PFSK-1 (cell line): ENCODE data around the gene KIRREL3.

ENCODE experiments used
- FOXP2 ChIP-seq: optimal IDR thresholded peaks from 2 replicates; pipeline ENCODE3; 2011; ENCODE audit warnings: borderline replicate concordance, control low read depth, inconsistent platforms; ENCODE audit not compliant: insufficient read depth; ENCODE audit errors: extremely low read length, extremely low read depth
- POLR2AphosphoS5 ChIP-seq: IDR thresholded peaks from 2 replicates; pipeline ENCODE4 v1.6.1; 2012; ENCODE audit warnings: low read depth, mild to moderate bottlenecking, control low read depth, low read length, moderate library complexity
- SIN3A ChIP-seq: IDR thresholded peaks from 2 replicates; pipeline ENCODE4 v1.6.1; 2012; ENCODE audit warnings: mild to moderate bottlenecking, low read length, moderate library complexity, borderline replicate concordance; ENCODE audit not compliant: insufficient read depth
- TAF1 ChIP-seq: IDR thresholded peaks from 2 replicates; pipeline ENCODE4 v1.6.1; 2012; ENCODE audit warnings: low read length, control low read depth, borderline replicate concordance; ENCODE audit not compliant: insufficient read depth
- TF ChIP-seq, protein P1 (sequence below), 2 experiments: IDR thresholded peaks; 2 replicates each; pipeline versions ENCODE4 v1.6.1 to v1.8.0; 2011 to 2012; ENCODE audit warnings: low read depth in 2 of 2, low read length in 2 of 2, control low read depth in 1 of 2, inconsistent platforms in 1 of 2, mild to moderate bottlenecking in 1 of 2, moderate library complexity in 1 of 2; ENCODE audit not compliant: insufficient read depth in 1 of 2

KIRREL3 gene

DNA sequence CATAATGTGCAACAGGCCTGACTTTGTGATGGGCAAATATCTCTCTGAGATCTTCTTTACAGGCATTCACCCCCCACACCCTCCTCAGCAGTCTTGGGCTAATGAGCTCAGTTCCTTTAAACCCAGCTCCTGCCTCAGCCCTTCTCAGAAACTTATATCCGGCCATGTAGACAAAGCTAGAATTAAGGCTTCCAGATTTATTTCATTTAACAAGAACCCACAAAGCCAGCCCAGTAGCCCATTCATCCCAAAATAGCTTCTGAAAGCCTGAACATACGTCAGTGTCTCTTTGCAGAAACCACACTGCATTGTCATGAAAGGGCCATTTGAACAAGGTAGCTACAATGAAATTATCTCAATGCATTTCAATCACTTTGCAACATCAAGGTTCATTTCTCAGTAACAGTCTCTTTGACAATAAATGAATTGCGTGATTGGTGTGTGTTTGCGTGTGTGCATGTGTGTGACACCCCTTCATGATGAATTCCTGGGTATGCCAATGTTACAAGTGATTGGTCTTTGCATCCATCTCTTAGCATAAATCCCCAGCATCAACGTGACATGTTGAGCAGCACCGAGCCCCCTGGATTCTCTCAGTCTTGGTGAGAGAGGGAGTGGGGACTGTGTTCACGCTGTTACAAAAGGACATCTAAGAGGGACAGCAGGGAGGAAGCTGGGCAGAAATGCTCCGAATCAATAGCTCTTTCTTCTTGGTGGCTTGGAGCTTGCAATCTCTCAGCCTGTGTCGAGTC, 299.6 kb downstream of the KIRREL3 start:
- no peak for TF ChIP-seq TAF1
- TF ChIP-seq, protein P1, sequence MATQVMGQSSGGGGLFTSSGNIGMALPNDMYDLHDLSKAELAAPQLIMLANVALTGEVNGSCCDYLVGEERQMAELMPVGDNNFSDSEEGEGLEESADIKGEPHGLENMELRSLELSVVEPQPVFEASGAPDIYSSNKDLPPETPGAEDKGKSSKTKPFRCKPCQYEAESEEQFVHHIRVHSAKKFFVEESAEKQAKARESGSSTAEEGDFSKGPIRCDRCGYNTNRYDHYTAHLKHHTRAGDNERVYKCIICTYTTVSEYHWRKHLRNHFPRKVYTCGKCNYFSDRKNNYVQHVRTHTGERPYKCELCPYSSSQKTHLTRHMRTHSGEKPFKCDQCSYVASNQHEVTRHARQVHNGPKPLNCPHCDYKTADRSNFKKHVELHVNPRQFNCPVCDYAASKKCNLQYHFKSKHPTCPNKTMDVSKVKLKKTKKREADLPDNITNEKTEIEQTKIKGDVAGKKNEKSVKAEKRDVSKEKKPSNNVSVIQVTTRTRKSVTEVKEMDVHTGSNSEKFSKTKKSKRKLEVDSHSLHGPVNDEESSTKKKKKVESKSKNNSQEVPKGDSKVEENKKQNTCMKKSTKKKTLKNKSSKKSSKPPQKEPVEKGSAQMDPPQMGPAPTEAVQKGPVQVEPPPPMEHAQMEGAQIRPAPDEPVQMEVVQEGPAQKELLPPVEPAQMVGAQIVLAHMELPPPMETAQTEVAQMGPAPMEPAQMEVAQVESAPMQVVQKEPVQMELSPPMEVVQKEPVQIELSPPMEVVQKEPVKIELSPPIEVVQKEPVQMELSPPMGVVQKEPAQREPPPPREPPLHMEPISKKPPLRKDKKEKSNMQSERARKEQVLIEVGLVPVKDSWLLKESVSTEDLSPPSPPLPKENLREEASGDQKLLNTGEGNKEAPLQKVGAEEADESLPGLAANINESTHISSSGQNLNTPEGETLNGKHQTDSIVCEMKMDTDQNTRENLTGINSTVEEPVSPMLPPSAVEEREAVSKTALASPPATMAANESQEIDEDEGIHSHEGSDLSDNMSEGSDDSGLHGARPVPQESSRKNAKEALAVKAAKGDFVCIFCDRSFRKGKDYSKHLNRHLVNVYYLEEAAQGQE (IDR thresholded peaks at IDR 0.05; ENCODE audit: insufficient read depth in 1 of 2, low read depth in 2 of 2, low read length in 2 of 2) = peak in 1 of 2 experiments; percentile 34; a peak in 1 of 4 replicates

DNA sequence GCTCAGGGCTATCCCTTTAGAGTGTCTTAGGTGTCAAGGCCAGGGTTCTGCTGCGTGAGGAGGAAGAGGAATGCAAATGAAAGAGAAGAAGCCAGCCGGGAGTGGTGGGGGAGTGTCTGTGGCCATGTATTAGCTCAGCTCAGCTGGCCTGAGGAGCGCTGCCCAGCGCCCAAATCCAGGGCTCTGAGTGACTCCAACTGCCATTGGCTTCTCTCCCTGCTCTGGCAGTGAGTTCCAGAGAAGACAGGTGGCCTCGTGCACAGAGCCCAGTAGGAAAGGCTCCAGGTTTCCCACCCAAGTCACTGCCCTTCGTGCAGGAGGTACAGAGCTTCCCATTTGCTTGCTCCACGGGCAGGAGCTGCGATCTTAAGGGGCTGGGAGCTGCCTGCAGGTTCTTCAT, 302.0 kb downstream of the KIRREL3 start:
- no peak for TF ChIP-seq TAF1
- no peak for TF ChIP-seq POLR2AphosphoS5
- TF ChIP-seq, protein P1 (IDR thresholded peaks at IDR 0.05; ENCODE audit: insufficient read depth in 1 of 2, low read depth in 2 of 2, low read length in 2 of 2) = no peak
- TF ChIP-seq SIN3A = no peak
- TF ChIP-seq FOXP2 = no peak

DNA sequence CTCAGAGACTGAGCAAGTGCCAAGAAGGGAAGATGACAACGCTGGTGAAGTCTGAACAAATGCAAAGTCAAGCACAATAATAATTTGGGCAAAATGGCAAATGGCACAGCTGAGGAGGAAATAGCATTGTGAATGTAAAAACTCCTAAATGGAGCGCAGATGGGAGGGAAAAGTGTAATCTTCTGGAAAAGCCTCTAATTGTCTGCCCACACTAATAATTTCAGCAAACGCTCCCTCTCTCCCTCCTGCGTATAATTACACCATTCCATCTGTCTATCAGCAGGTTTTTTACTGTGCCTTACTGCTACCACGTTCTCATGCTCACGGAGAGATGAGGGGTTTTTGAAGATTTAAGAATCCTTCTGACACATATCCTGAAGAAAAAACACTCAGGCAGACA, 302.6 kb downstream of the KIRREL3 start:
- TF ChIP-seq TAF1 = no peak
- no peak for TF ChIP-seq FOXP2
- TF ChIP-seq, protein P1 (IDR thresholded peaks at IDR 0.05; ENCODE audit: insufficient read depth in 1 of 2, low read depth in 2 of 2, low read length in 2 of 2) = no peak
- TF ChIP-seq POLR2AphosphoS5 = no peak
- TF ChIP-seq SIN3A = no peak

DNA sequence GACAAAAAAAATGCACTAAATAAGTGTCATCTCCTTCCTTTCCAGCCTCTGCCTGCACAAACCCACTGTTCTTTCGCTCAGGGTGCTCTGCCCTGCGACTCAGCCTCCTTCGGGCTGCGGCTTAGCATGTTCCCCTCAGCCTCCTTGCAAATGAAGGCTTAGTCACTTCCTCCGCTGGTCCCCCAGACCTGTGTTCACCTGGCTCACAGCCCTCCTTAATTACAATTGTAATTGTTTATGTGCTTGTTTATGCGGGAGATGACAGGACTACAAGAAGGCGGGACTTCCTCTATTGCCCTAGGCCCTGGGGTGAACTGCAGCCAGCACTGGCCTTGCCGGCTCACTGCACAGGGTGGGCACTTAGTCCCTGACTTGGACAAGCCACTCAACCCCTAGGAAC, 303.6 kb downstream of the KIRREL3 start:
- TF ChIP-seq SIN3A (no peak), POLR2AphosphoS5 (no peak), TAF1 (no peak), FOXP2 (no peak)
- TF ChIP-seq, protein P1 (IDR thresholded peaks at IDR 0.05; ENCODE audit: insufficient read depth in 1 of 2, low read depth in 2 of 2, low read length in 2 of 2) = no peak

DNA sequence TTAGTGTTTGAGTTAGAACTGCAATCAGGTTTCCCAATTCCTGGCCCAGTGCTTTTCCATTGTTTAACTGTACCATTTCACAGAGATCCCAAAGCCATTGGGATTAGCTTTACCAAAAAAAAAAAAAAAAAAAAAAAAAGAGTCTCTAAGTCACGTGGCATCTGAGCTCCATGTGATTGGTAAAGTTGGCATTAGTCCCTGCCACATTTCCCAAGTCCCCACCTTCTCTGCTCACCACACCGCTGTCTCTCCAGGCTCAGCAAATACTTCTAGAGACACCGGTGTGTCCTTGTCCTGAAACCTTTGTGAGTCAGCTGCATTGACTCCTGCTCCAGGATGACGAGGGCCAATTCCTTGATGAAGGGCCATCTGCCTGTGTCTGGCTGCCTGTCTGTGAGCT, 305.3 kb downstream of the KIRREL3 start:
- TF ChIP-seq POLR2AphosphoS5 (no peak), FOXP2 (no peak), TAF1 (no peak), SIN3A (no peak)
- TF ChIP-seq, protein P1 (IDR thresholded peaks at IDR 0.05; ENCODE audit: insufficient read depth in 1 of 2, low read depth in 2 of 2, low read length in 2 of 2) = no peak
